H1 (cell line): Measurements from ENCODE around the gene MGARP. TPM values are rescaled to one million over a fixed set of nuclear protein-coding genes. Genes with fewer than 3 reads are reported as not detected.
"Not testable (repeated sequence)": the region's sequence is repeated elsewhere in the genome, so short reads cannot be mapped to it uniquely, and the experiment has no call there.

ENCODE experiments used
- CTCF ChIA-PET: fragments of 300-600 bp; sonication (Branson Sonifier 250); formaldehyde crosslinking; loops from one replicate; lab custom pipeline; 2021; ENCODE audit not compliant: partially characterized antibody; lab: Charles Lee
- POLR2A ChIA-PET: fragments of 300-600 bp; sonication (Branson Sonifier 250); formaldehyde crosslinking; loops from one replicate; lab custom pipeline; 2021; ENCODE audit warnings: inconsistent platforms; ENCODE audit not compliant: partially characterized antibody; lab: Charles Lee
- DNase-seq, 2 experiments: peaks; one replicate each; pipeline versions ENCODE4 v3.0.0 to v3.0.0-alpha.2; 2010 to 2022; ENCODE audit warnings: low spot score in 2 of 2, low read depth in 1 of 2, mixed read lengths in 1 of 2
- FAIRE-seq: peaks from 2 replicates; lab custom pipeline; 2011; peaks lifted over from hg19 to GRCh38; lab: Jason Lieb, UNC
- H2AFZ ChIP-seq: 2 replicates; pipeline ENCODE4 v1.8.1; 2012; ENCODE audit warnings: low read length, inconsistent platforms
- H2AK5ac ChIP-seq: 2 replicates; pipeline ENCODE4 v1.6.1; 2013; ENCODE audit warnings: low read depth, low read length
- H2BK120ac ChIP-seq: replicated peaks from 2 replicates; pipeline ENCODE3; 2013; ENCODE audit warnings: low read depth, low read length, inconsistent platforms
- H2BK12ac ChIP-seq: 2 replicates; pipeline ENCODE4 v1.6.1; 2013; ENCODE audit warnings: low read depth, low read length
- H2BK15ac ChIP-seq: 2 replicates; pipeline ENCODE4 v1.6.1; 2013; ENCODE audit warnings: low read length
- H2BK20ac ChIP-seq: 2 replicates; pipeline ENCODE4 v1.6.1; 2013; ENCODE audit warnings: low read length
- H2BK5ac ChIP-seq: 2 replicates; pipeline ENCODE4 v1.6.1; 2013; ENCODE audit warnings: low read depth, low read length
- H3K14ac ChIP-seq: 2 replicates; pipeline ENCODE4 v1.6.1; 2013; ENCODE audit warnings: inconsistent platforms; ENCODE audit not compliant: insufficient read length
- H3K18ac ChIP-seq: 2 replicates; pipeline ENCODE4 v1.6.1; 2013; ENCODE audit warnings: low read length; ENCODE audit errors: extremely low read depth
- H3K23ac ChIP-seq: 2 replicates; pipeline ENCODE4 v1.6.1; 2013; ENCODE audit warnings: inconsistent platforms; ENCODE audit not compliant: insufficient read length
- H3K23me2 ChIP-seq: 2 replicates; pipeline ENCODE4 v1.6.1; 2013; ENCODE audit warnings: low read depth, low read length
- H3K27ac ChIP-seq: 2 replicates; pipeline ENCODE4 v1.6.1; 2011; ENCODE audit warnings: low read depth, low read length, inconsistent platforms
- H3K27me3 ChIP-seq, 4 experiments: replicated peaks in 1 of 4; 1 replicate in 1 of 4; 2 replicates in 3 of 4; pipeline versions ENCODE4 v1.6.1 to v1.8.1; 2011 to 2013; ENCODE audit warnings: low read length in 3 of 4, mild to moderate bottlenecking in 3 of 4, inconsistent platforms in 2 of 4, mixed read lengths in 2 of 4, moderate library complexity in 1 of 4; ENCODE audit not compliant: control insufficient read depth in 3 of 4, insufficient read depth in 3 of 4; ENCODE audit errors: extremely low read depth in 1 of 4
- H3K36me3 ChIP-seq, 4 experiments: 2 replicates each; pipeline versions ENCODE4 v1.6.1 to v1.8.1; 2011 to 2013; ENCODE audit warnings: mild to moderate bottlenecking in 4 of 4, low read length in 3 of 4, moderate library complexity in 2 of 4, control low read depth in 1 of 4, inconsistent platforms in 1 of 4; ENCODE audit not compliant: insufficient read depth in 4 of 4, control insufficient read depth in 2 of 4
- H3K4ac ChIP-seq: replicated peaks from 2 replicates; pipeline ENCODE3; 2013; ENCODE audit warnings: low read length, low read depth, mixed read lengths, inconsistent platforms; ENCODE audit not compliant: insufficient read length
- H3K4me1 ChIP-seq, 4 experiments: replicated peaks in 1 of 4; 1 replicate in 1 of 4; 2 replicates in 3 of 4; pipeline versions ENCODE4 v1.6.1 to v1.8.1; 2011 to 2013; ENCODE audit warnings: low read length in 3 of 4, inconsistent platforms in 2 of 4, mixed read lengths in 1 of 4; ENCODE audit not compliant: insufficient read depth in 4 of 4, control insufficient read depth in 3 of 4
- H3K4me2 ChIP-seq, 2 experiments: 2 replicates each; pipeline versions ENCODE4 v1.6.1 to v1.8.1; 2011 to 2013; ENCODE audit warnings: low read depth in 2 of 2, low read length in 2 of 2, control low read depth in 1 of 2, inconsistent platforms in 1 of 2, mild to moderate bottlenecking in 1 of 2; ENCODE audit not compliant: insufficient read depth in 1 of 2
- H3K4me3 ChIP-seq, 4 experiments: fragments of 200-600, 300-600 bp in 1 of 4; sonication (generic), shearing (Covaris generic), sonication (Bioruptor Twin) in 1 of 4; 2 replicates each; pipeline versions ENCODE4 v1.5.1 to v1.8.1; 2011 to 2016; ENCODE audit warnings: low read length in 4 of 4, low read depth in 3 of 4, control low read depth in 2 of 4, inconsistent platforms in 2 of 4, mild to moderate bottlenecking in 2 of 4, mixed read lengths in 1 of 4, moderate library complexity in 1 of 4; ENCODE audit not compliant: insufficient read depth in 2 of 4; ENCODE audit errors: extremely low read depth in 1 of 4
- H3K56ac ChIP-seq: replicated peaks from 2 replicates; pipeline ENCODE3; 2013; ENCODE audit warnings: low read depth, mild to moderate bottlenecking, mixed read lengths, low read length, inconsistent platforms; ENCODE audit not compliant: insufficient read length
- H3K79me1 ChIP-seq: 2 replicates; pipeline ENCODE4 v1.6.1; 2013; ENCODE audit warnings: low read depth, low read length, control low read depth
- H3K79me2 ChIP-seq, 2 experiments: 2 replicates each; pipeline versions ENCODE4 v1.6.1 to v1.8.1; 2012 to 2013; ENCODE audit warnings: low read length in 2 of 2, mild to moderate bottlenecking in 2 of 2, inconsistent platforms in 1 of 2; ENCODE audit not compliant: insufficient read depth in 2 of 2, control insufficient read depth in 1 of 2
- H3K9ac ChIP-seq, 4 experiments: replicated peaks in 1 of 4; 1 replicate in 1 of 4; 2 replicates in 3 of 4; pipeline versions ENCODE4 v1.6.1 to v1.8.1; 2011 to 2013; ENCODE audit warnings: low read depth in 3 of 4, low read length in 3 of 4, control low read depth in 2 of 4, mild to moderate bottlenecking in 2 of 4, moderate library complexity in 2 of 4, inconsistent platforms in 1 of 4; ENCODE audit errors: extremely low read depth in 1 of 4
- H3K9me3 ChIP-seq, 2 experiments: 2 replicates each; pipeline versions ENCODE4 v1.6.1 to v1.8.1; 2012 to 2013; ENCODE audit warnings: mild to moderate bottlenecking in 2 of 2, moderate library complexity in 2 of 2, control low read depth in 1 of 2, inconsistent platforms in 1 of 2, low read depth in 1 of 2, low read length in 1 of 2, mixed read lengths in 1 of 2; ENCODE audit not compliant: insufficient read depth in 2 of 2
- H4K20me1 ChIP-seq, 2 experiments: replicated peaks in 1 of 2; 2 replicates each; pipeline versions ENCODE3 to v1.8.1; 2011 to 2013; ENCODE audit warnings: inconsistent platforms in 2 of 2, low read length in 2 of 2, mild to moderate bottlenecking in 1 of 2; ENCODE audit not compliant: insufficient read depth in 2 of 2, control insufficient read depth in 1 of 2
- H4K5ac ChIP-seq: 2 replicates; pipeline ENCODE4 v1.6.1; 2013; ENCODE audit warnings: low read length, low read depth, mixed read lengths, inconsistent platforms; ENCODE audit not compliant: insufficient read length
- H4K8ac ChIP-seq: 2 replicates; pipeline ENCODE4 v1.8.0; 2013; ENCODE audit warnings: mild to moderate bottlenecking, moderate library complexity, low read length, inconsistent platforms; ENCODE audit not compliant: insufficient read depth; ENCODE audit errors: extremely low read depth
- H4K91ac ChIP-seq: replicated peaks from 2 replicates; pipeline ENCODE3; 2013; ENCODE audit warnings: low read length, mixed read lengths, inconsistent platforms; ENCODE audit not compliant: insufficient read length
- WGBS, 2 experiments: shearing (Covaris generic) in 1 of 2; methylation state at CpG; one replicate each; pipeline versions ENCODE4 v1.1.6 to v1.1.7; 2013 to 2015; ENCODE audit warnings: low lambda C conversion rate in 2 of 2, mixed read lengths in 2 of 2, inconsistent platforms in 1 of 2, low coverage in 1 of 2, missing lambda C conversion rate in 1 of 2; ENCODE audit not compliant: insufficient replicate concordance in 2 of 2, insufficient coverage in 1 of 2, insufficient read length in 1 of 2; ENCODE audit errors: extremely low coverage in 1 of 2, missing lambda C conversion rate in 1 of 2; 5-methylcytosine and 5-hydroxymethylcytosine counted together
- polyA plus RNA-seq, 7 experiments: library from polyadenylated mRNA; depleted of rRNA in 3 of 7; stranded (reverse) in 5 of 7; unstranded in 2 of 7; fragments of >200 nt in 5 of 7; fragments of 200-250 nt in 2 of 7; gene quantifications; 1 replicate in 5 of 7; 2 replicates in 1 of 7; 4 replicates in 1 of 7; pipeline versions ENCODE4 v1.2.1 to v1.2.3, GENCODE V29; 2011 to 2013; ENCODE audit warnings: missing spikeins in 2 of 7, mixed read lengths in 2 of 7
- total RNA-seq: library from RNA; stranded (reverse); fragmentation: NEBNext Ultra II Directional; extraction: Animal tissue kit (Norgen Biotek cat#: 25700); gene quantifications from 2 replicates; pipeline ENCODE4 v1.2.1, GENCODE V29; 2021

The MGARP gene
- total and polyA plus RNA-seq, 2 of the 8 experiments (the other 6 are each of a cell fraction or from before 2014, with no cell fraction given) = 2.8 to 4.5 TPM

GRCh38 chr4:139322070-139322469 lies 42.0 kb upstream of the MGARP start:
- H3K23ac ChIP-seq, H3K9ac ChIP-seq, H3K56ac ChIP-seq, H3K4me3 ChIP-seq, H4K91ac ChIP-seq, H3K79me1 ChIP-seq, H3K4ac ChIP-seq, H2AFZ ChIP-seq, H2BK20ac ChIP-seq, H2BK12ac ChIP-seq, H3K36me3 ChIP-seq, H3K27ac ChIP-seq, H4K8ac ChIP-seq, H3K9me3 ChIP-seq, H3K23me2 ChIP-seq, H3K27me3 ChIP-seq, FAIRE-seq, H2AK5ac ChIP-seq, H3K4me2 ChIP-seq, H2BK5ac ChIP-seq, H2BK120ac ChIP-seq, H4K5ac ChIP-seq, H3K14ac ChIP-seq, H2BK15ac ChIP-seq, H3K18ac ChIP-seq, H3K4me1 ChIP-seq, DNase-seq: not testable (repeated sequence)
- 92% methylated on average over 1 of the region's 1 CpG; no CpG with 5 or more reads in 1 of the 2 experiments for WGBS, 2 experiments
- Histone ChIP-seq H3K79me2 (peaks cover 47 to 100% of the 10 kb centered on the region in 2 experiments), H4K20me1 (peaks cover under 1 to 12% of the 10 kb centered on the region in 2 experiments)
- CTCF ChIA-PET = interaction anchor here (0.6 to 1.5 kb wide), 4 partner anchors 26 to 282 kb away, joined by 3 to 7 read pairs (median 3); no protein-coding TSS in a partner anchor
- POLR2A ChIA-PET = interaction anchor here (1.5 kb wide), 1 partner anchor 21 kb away, joined by 5 read pairs; the partner anchor contains the start of gene NAA15
